PC-3 (cell line): ENCODE results near the gene DHCR7. TPM values are rescaled to one million over a fixed set of nuclear protein-coding genes. Genes with fewer than 3 reads are reported as not detected.

ENCODE experiments used
- ATAC-seq: fragments of 200-7000 bp; cut with Tn5 transposase; 2 replicates; pipeline ENCODE4 v1.9.1; 2020; ENCODE audit warnings: mild to moderate bottlenecking, moderate library complexity
- BruUV-seq: library from RNA; stranded (reverse); fragments of 400-500 nt; replicated peaks from 2 replicates; lab custom pipeline; 2021; lab: Mats Ljungman, UMichigan
- CTCF ChIA-PET: fragments of 300-600 bp; sonication (Branson Sonifier 250); formaldehyde crosslinking; loops from one replicate; lab custom pipeline; 2022; ENCODE audit warnings: antibody characterized with exemption; lab: Charles Lee
- POLR2A ChIA-PET: fragments of 300-600 bp; sonication (Branson Sonifier 250); formaldehyde crosslinking; loops from one replicate; lab custom pipeline; 2022; ENCODE audit warnings: antibody characterized with exemption; ENCODE audit not compliant: unreplicated experiment; lab: Charles Lee
- DNase-seq: peaks from one replicate; pipeline ENCODE4 v3.0.0-alpha.2; 2015
- H2AFZ ChIP-seq: fragments of 300-600 bp; sonication (generic); 2 replicates; pipeline ENCODE4 v1.6.0; 2016; ENCODE audit warnings: antibody characterized with exemption, low read length
- H3F3A ChIP-seq: fragments of 300-600 bp; sonication (generic); one replicate; pipeline ENCODE4 v1.6.0; 2017; ENCODE audit warnings: antibody characterized with exemption, low read length, control low read depth, mild to moderate bottlenecking; ENCODE audit not compliant: unreplicated experiment
- H3K27ac ChIP-seq: fragments of 300-600 bp; sonication (generic); 2 replicates; pipeline ENCODE4 v1.5.1; 2016; ENCODE audit warnings: mild to moderate bottlenecking, low read length
- H3K27me3 ChIP-seq: fragments of 300-600 bp; sonication (generic); 2 replicates; pipeline ENCODE4 v1.6.1; 2016; ENCODE audit warnings: low read length, mixed read lengths
- H3K36me3 ChIP-seq: fragments of 300-600 bp; sonication (generic); 2 replicates; pipeline ENCODE4 v1.6.1; 2016; ENCODE audit warnings: low read depth, mixed run types, low read length, mixed read lengths
- H3K4me1 ChIP-seq: fragments of 300-600 bp; sonication (generic); 2 replicates; pipeline ENCODE4 v1.5.1; 2016; ENCODE audit warnings: low read length; ENCODE audit not compliant: insufficient read depth
- H3K4me2 ChIP-seq: fragments of 300-600 bp; sonication (generic); 2 replicates; pipeline ENCODE4 v1.6.0; 2016; ENCODE audit warnings: low read length
- H3K4me3 ChIP-seq: fragments of 300-600 bp; sonication (generic); 2 replicates; pipeline ENCODE4 v1.5.1; 2016; ENCODE audit warnings: mild to moderate bottlenecking, low read length, mixed read lengths
- H3K79me2 ChIP-seq: fragments of 300-600 bp; sonication (generic); 2 replicates; pipeline ENCODE4 v1.6.1; 2017; ENCODE audit warnings: low read length, mixed read lengths
- H3K9ac ChIP-seq: fragments of 300-600 bp; sonication (generic); 2 replicates; pipeline ENCODE4 v1.6.0; 2016; ENCODE audit warnings: mild to moderate bottlenecking, low read length
- H3K9me2 ChIP-seq: fragments of 300-600 bp; sonication (generic); replicated peaks from 2 replicates; pipeline ENCODE4 v1.6.1; 2016; ENCODE audit warnings: mixed run types, low read length, mixed read lengths
- H3K9me3 ChIP-seq: fragments of 300-600 bp; sonication (generic); 2 replicates; pipeline ENCODE4 v1.6.1; 2016; ENCODE audit warnings: low read length, mixed read lengths
- H4K20me1 ChIP-seq: fragments of 300-600 bp; sonication (generic); 2 replicates; pipeline ENCODE4 v1.6.1; 2016; ENCODE audit warnings: low read length, mixed read lengths
- CTCF ChIP-seq: fragments of 300-600 bp; sonication (generic); conservative IDR thresholded peaks from 2 replicates; pipeline ENCODE4 v1.5.1; 2017; ENCODE audit warnings: antibody characterized with exemption, low read depth, mild to moderate bottlenecking, low read length
- EZH2 ChIP-seq: fragments of 300-600 bp; sonication (generic); IDR thresholded peaks from one replicate; pipeline ENCODE4 v1.6.1; 2017; ENCODE audit warnings: antibody characterized with exemption, mild to moderate bottlenecking, low read length; ENCODE audit not compliant: unreplicated experiment
- EZH2phosphoT487 ChIP-seq: fragments of 300-600 bp; sonication (generic); IDR thresholded peaks from 2 replicates; pipeline ENCODE4 v1.6.1; 2018; ENCODE audit warnings: mild to moderate bottlenecking, antibody characterized with exemption, low read length, borderline replicate concordance
- intact Hi-C: fragments of 100-400 bp; cut with micrococcal nuclease; formaldehyde crosslinking; loops from 2 replicates; pipeline ENCODE4 v1.9.0; 2023
- total RNA-seq: library from RNA; depleted of rRNA; stranded (reverse); fragments of >200 nt; gene quantifications from 2 replicates; pipeline ENCODE4 v1.2.3, GENCODE V29; 2014

The DHCR7 gene
- total RNA-seq, 1 experiment from 2014 or later, result 127 TPM

GRCh38 chr11:71495286-71496230 lies 47.4 kb upstream of the DHCR7 start:
- no peak overlapping the region for H3K4me3 ChIP-seq
- H3K27me3 ChIP-seq, result no peaks in the 10 kb centered on the region
- POLR2A ChIA-PET, result no interaction called here
- no peak overlapping the region for H2AFZ ChIP-seq
- H3K9me2 ChIP-seq, result no peaks in the 10 kb centered on the region
- no peaks in the 10 kb centered on the region for H3F3A ChIP-seq
- no peak overlapping the region for H3K9ac ChIP-seq
- no peak for TF ChIP-seq CTCF
- no peak for TF ChIP-seq EZH2
- no peak for TF ChIP-seq EZH2phosphoT487
- no peaks in the 10 kb centered on the region for H4K20me1 ChIP-seq
- H3K27ac ChIP-seq, result no peak overlapping the region
- peaks cover 36% of the 10 kb centered on the region for H3K36me3 ChIP-seq
- DNase-seq (no peak), ATAC-seq (no peak)
- CTCF ChIA-PET, result no interaction called here
- H3K79me2 ChIP-seq, result no peaks in the 10 kb centered on the region
- intact Hi-C loops, result no loop called here
- H3K4me1 ChIP-seq, result peaks cover 14% of the 10 kb centered on the region; the same call in 1 of the 2 replicates
- no peaks in the 10 kb centered on the region for H3K9me3 ChIP-seq
- no peak overlapping the region for H3K4me2 ChIP-seq
- BruUV-seq, result no TSS peak

- no peak overlapping the region for H3K9ac ChIP-seq
- DNase-seq, result no peak
- no peak overlapping the region for H2AFZ ChIP-seq
- no peak overlapping the region for H3K4me3 ChIP-seq
- BruUV-seq, result no TSS peak
- no peak for ATAC-seq
- no peaks in the 10 kb centered on the region for H3K9me2 ChIP-seq
- intact Hi-C loops, result no loop called here
- TF ChIP-seq EZH2 (no peak), CTCF (no peak), EZH2phosphoT487 (no peak)
- no peaks in the 10 kb centered on the region for H3K9me3 ChIP-seq
- no peak overlapping the region for H3K27ac ChIP-seq
- ChIA-PET CTCF (no interaction called here), POLR2A (no interaction called here)
- peaks cover 14% of the 10 kb centered on the region for H3K36me3 ChIP-seq
- peaks cover 13% of the 10 kb centered on the region for H3K4me1 ChIP-seq
- H3K79me2 ChIP-seq, result no peaks in the 10 kb centered on the region
- no peaks in the 10 kb centered on the region for H3F3A ChIP-seq
- no peak overlapping the region for H3K4me2 ChIP-seq
- H3K27me3 ChIP-seq, result no peaks in the 10 kb centered on the region
- H4K20me1 ChIP-seq, result no peaks in the 10 kb centered on the region
Measured at GRCh38 chr11:71491940-71492339, 43.7 kb upstream of the DHCR7 start.

DNA sequence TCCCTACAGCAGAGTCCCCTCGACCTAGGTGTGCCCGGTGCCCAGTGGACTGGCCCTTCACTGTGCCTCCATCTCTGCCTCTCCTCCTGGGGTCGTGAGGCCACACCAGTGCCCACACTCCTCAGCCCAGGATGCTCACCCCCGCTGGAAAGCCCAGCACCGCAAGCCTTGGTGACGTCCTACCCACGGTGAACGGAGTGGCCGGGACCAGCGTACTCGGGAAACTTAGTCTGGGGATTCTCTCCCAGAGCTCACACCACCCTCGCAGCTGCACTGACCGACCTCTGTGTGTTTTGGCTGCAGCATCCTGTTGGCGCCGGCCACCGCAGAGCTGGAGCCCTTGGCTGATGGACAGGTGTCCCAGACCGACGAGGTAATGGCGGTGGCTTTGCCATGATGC lies 43.3 kb upstream of the DHCR7 start:
- ChIA-PET CTCF (no interaction called here), POLR2A (no interaction called here)
- ATAC-seq (no peak), DNase-seq (no peak)
- intact Hi-C loops, result no loop called here
- no peak for TF ChIP-seq EZH2phosphoT487
- TF ChIP-seq CTCF, result no peak
- no peak for TF ChIP-seq EZH2
- Histone ChIP-seq H3K4me3 (no peak overlapping the region), H3K79me2 (no peaks in the 10 kb centered on the region), H4K20me1 (no peaks in the 10 kb centered on the region), H3K36me3 (peaks cover 14% of the 10 kb centered on the region), H3K27me3 (no peaks in the 10 kb centered on the region), H3K9me3 (no peaks in the 10 kb centered on the region), H3K9me2 (no peaks in the 10 kb centered on the region), H3K4me1 (peaks cover 13% of the 10 kb centered on the region), H3K4me2 (no peak overlapping the region), H3K9ac (no peak overlapping the region), H3F3A (no peaks in the 10 kb centered on the region), H2AFZ (no peak overlapping the region), H3K27ac (no peak overlapping the region)
- BruUV-seq, result no TSS peak
